G401 (cell line): ENCODE results near the gene TMEM203. TPM values are rescaled to one million over a fixed set of nuclear protein-coding genes. Genes with fewer than 3 reads are reported as not detected.
A peak's percentile ranks its signal among the peaks of the same experiment; 100 is the strongest.

ENCODE experiments used
- DNase-seq: peaks from one replicate; pipeline ENCODE4 v3.0.0-alpha.2; 2015; ENCODE audit warnings: low spot score
- in situ Hi-C: cut with HindIII; loops from 2 replicates; pipeline ENCODE4 v1.10.0; 2016; ENCODE audit warnings: low sequenced_read_pairs, mixed read lengths
- total RNA-seq: library from RNA; depleted of rRNA; stranded (reverse); fragments of >200 nt; shearing (Covaris generic); gene quantifications from 2 replicates; pipeline ENCODE4 v1.2.3, GENCODE V29; 2014

Gene TMEM203
- total RNA-seq, 1 experiment from 2014 or later, result 45.7 TPM

GRCh38 chr9:137200311-137201204 lies 4.9 kb downstream of the TMEM203 start, which contains the start of gene TPRN:
TPRN (minus strand) TSS chr9:137200741; CDS start chr9:137200711, 30 bp downstream.
- DNase-seq, result peak; percentile 99
- in situ Hi-C loops, result no loop called here

DNA sequence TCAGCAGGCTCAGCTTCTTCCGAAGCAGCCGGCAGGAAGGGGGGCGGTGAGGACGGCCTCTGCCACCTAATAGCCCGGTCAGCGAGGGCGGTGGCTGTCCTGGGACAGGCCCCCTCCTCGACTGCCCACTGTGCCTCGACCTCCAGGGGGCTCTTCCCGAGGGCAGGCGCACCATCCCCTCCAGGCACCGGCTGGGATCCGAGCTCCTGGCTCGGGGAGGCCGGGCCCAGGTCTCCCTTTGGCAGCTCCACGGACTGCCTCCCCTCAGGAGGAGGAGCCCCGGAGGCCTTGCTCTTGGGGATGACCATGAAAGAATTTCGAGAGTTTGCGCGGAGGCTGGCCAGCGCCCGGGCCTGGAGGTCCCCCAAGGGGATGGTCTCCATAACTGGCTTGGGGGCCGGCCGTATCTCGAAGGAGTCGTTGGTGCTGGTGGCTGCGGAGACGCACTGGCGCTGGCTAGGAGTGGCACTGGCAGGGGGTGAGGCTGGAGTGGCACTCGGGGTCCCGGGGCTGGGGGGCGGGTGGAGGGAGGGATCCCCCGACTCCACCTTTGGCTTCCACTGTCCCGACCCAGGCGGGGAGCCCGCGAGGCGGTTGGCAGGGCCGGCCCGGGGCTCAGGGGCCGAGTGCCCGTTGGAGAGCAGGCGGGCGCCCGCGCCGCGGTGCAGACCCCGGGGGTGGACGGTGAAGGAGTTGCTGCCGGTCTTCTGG lies 5.9 kb downstream of the TMEM203 start:
- in situ Hi-C loops, result no loop called here

DNA sequence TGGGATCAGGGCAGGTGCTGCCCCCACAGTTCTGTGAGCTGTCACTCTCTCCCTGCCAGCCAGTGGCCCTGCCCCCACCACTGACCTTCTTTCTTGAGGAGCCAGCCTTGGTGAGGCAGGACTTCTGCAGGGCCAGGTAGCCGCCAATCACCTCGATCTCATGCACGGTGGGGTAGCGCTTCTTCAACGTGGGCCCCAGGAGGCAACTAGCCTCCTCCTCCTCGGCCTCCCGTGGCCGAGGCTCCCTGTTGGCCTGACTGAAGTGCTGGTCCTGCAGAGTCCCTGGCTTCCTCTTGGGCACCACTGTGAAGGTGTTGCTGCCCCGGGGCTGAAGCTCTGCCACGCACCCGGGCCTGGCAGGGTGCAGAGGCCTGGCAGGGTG lies 6.6 kb downstream of the TMEM203 start:
- DNase-seq, result peak; percentile 87
- in situ Hi-C loops, result no loop called here

More for the DNA sequence above, 5.9 kb downstream of the TMEM203 start:
- DNase-seq, result no peak

DNA sequence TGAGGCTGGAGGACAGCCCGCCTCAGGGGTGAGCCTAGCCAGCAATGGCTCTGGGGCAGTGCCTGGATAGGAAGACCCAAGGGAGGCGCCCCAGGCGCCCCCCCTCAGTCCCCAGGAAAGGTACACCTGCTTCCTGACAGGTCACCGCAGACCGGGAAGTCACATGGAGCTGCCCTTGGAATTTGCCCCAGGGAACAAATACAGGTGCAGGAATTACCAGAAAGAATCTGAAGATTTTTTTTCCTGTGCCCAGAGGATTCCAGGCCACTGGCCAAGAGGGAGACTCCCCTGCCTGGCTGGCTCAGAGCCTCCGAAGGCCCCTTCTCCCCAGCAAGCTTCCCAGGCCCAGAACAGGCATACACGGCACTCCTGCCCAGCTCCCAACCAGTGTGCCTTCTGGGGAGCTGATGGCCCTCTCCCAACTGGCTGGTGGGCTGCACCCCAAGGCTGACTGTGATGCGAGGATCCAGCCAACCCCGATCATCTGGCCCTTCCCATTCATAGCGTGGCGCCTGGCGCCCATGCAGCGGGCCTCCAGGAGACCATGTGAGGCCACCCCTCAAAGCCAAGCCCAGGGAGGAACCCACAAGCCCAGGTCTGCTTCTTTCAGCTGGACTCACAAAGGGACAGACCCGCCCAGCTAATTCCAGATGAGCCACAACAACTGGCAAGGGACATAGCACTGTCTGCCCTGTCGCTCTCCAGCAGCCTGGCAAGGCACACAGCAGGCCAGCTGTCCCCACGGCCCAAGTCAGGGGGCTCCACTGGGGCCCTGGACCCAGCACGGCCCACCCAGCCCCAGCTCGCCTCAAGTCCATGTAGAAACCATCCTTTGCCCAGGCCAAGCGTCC lies 7.2 kb downstream of the TMEM203 start:
- peak; percentile 68 for DNase-seq
- in situ Hi-C loops, result no loop called here

DNA sequence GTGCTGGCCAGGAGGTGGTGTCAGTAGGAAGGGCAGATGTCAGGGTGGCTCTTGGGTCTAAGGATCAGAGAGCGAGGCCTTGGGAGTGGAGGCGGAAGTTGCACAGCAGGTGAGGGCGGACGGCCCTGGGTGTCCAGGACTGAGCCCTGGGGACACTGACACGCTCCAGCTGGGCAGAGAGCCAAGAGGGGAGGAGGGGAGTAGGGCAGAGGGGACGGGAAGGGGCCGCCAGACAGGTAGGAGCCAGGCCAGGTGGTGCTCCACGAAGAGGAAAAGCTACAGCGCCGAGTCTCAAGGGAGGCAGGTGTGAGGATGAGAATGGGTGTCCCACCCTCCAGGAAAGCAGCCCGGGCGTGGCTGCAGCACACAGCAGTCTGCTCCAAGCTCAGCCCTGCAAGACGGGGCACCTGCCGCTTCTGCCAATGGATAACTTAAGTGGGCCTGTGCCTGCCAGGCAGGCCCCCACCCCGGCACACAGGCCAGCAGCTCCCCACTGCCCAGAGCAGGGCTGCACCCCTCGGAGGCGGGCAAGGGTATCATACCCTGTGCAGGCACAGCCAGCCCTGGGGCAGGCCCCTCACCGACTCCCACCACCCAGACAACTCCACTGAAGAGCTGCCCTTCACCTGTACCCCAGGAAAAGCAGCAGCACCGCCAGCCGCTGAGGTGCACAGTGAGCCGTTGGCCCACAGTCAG lies 9.8 kb downstream of the TMEM203 start:
- DNase-seq, result peak; percentile 30
- in situ Hi-C loops, result no loop called here

DNA sequence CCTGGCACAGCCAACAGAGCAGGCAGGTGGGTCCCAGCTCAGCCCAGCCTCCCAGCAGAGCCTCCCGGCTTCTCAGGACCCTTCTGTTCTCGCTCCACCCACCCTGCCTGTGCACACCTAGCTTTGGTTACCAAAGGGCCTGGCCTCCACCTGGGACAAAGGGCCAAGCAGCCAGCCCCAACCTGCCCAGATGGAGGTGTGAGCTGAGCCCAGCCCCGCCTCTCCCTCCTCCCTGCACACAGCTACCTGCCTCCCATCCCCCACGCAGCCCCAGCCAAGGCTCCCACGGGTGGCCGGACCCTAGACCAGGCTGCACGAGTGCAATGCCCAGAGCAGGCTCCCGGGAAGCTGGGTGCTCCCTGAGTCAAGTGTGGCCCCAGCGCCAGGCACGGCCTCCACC lies 10.5 kb downstream of the TMEM203 start:
- in situ Hi-C loops, result no loop called here
- peak; percentile 40 for DNase-seq

GRCh38 chr9:137194388-137194787 lies 11.1 kb downstream of the TMEM203 start:
- no peak for DNase-seq
- in situ Hi-C loops, result no loop called here

DNA sequence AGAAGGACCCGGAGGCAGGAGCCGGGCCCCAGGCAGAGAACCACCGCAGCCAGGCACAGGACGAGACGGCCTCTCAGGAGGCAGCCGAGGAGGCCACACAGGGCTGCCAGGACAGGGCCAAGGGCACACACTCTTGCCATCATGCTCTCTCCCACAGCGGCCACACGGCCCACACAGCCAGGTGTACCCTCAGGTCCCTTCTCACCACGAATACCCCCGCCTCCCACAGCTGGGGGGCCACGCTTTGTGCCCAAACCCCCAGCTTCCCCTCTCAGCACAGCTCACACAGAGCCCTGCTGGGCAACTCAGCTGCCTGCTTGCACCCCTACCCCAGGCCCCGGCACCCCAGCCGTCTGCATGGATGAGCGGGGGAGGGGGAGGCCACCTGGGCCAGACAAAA lies 11.7 kb downstream of the TMEM203 start:
- in situ Hi-C loops, result no loop called here
- no peak for DNase-seq

GRCh38 chr9:137192859-137193258 lies 12.6 kb downstream of the TMEM203 start:
- in situ Hi-C loops, result no loop called here
- DNase-seq, result no peak

DNA sequence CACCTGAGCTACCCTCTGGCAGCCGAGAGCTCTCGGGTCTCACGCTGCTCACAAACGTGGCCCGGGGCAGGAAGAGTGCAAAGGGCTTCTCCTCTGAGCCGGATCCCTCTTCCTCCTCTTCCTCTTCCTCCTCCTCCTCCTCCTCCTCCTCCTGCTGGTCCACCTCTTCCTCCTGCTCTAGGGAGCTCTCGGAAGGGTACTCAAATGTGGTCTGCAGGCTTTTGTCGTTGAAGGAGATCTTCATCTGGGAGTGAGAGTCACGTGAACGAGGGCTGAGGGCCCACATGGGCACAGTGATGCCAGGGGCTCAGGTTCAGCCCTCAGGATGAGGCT lies 13.0 kb downstream of the TMEM203 start:
- no peak for DNase-seq
- in situ Hi-C loops, result no loop called here

DNA sequence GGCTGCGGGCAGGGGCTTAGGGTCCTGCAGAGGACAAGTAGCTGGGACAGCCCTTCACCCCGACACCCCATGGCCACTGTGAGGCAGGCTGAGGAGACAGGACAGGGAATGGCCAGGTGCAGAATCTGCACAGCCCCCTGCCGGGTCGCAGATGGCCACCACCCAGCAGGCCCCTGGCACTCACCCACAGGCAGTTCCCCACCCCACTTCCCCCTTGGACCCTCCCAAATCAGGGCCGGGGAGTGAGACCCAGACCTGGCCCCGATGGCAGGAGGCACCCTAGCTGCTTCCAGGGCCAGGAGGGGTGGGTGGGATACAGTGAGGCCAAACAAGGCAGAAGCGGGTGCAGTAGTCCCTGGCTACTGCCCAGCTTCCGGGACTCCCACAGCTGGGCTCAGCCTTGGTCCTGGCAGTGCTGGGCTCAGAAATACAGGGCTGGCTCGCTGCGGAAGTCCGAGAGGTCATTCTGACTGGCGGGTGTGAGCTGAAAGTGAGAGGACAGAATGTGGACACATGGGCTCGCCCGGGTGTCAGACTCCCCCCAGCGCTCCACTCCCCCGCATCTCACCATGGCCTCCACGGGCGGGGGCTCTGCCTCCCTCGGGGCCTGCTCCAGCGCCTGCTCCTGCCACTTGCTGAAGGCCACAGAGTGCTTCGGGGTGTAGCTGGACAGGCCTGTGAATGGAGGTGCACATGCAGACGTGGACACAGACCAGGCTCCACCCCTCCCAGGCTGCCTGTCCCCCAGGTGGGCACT lies 13.6 kb downstream of the TMEM203 start:
- in situ Hi-C loops, result no loop called here
- peak; percentile 44 for DNase-seq

- DNase-seq, result no peak
- in situ Hi-C loops, result no loop called here
Observed at GRCh38 chr9:137191245-137191644, 14.2 kb downstream of the TMEM203 start.

DNA sequence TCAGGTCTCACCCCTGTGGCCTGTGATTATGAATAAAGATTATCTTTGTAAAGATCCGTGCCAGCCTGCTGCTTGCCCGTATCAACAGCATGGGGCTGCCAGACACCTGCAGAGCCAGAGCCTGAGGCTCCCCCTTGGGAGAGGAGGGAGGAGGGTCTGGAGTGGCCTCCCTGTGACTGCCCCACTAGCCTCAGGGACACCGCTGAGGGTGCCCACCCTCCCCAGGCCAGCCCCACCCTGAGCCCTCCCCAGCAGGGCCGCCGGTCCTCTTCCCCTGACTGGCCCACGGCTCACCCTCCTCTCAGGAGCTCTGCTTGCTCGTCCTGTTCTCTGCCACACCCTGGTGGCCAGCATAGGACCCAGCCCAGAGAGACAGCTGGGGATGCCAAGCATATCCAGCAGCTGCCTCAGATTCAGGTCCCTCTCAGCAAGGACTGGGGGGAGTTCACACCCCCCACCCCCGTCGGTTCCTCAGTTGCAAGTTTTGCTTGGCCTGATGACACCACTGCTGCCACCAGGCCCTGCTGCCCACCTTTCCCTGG lies 15.1 kb downstream of the TMEM203 start:
- no peak for DNase-seq
- in situ Hi-C loops, result no loop called here

- no peak for DNase-seq
- in situ Hi-C loops, result no loop called here
Observed at GRCh38 chr9:137189297-137190295, 15.9 kb downstream of the TMEM203 start.

- peak; percentile 82 for DNase-seq
- in situ Hi-C loops, result no loop called here
Observed at GRCh38 chr9:137188490-137189296, 16.8 kb downstream of the TMEM203 start, which contains the start of the genes ANAPC2 and SSNA1. ANAPC2 (minus strand) TSS chr9:137188560; CDS start chr9:137188532, 28 bp downstream. SSNA1 (plus strand) TSS chr9:137188676; CDS start chr9:137188727, 51 bp downstream.

DNA sequence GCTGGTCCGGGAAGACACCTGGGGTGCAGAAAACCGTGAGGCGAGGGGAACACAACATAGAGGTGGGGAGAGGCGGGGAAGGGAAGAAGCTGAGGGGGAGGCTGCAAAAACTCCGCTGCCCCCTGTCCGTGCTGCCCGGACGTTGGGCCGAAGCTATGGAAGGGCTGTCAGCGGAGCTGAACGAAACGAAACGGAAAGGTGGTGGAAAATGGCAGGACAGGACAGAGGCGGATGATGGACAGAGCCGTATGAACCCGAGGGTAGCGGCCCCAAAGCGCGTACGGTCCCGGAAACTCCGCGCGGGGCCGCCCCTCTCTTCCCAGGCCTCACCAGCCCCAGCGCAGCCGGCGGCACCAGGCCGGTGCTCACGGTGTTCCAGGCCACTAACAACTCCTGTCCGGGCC lies 17.4 kb downstream of the TMEM203 start:
- in situ Hi-C loops, result no loop called here
- no peak for DNase-seq
